CD4-positive, alpha-beta T cell (primary cell): ENCODE data around the gene GRID1. TPM values are rescaled to one million over a fixed set of nuclear protein-coding genes. Genes with fewer than 3 reads are reported as not detected.

Source experiments
- ATAC-seq: fragments of 200-7000 bp; cut with Tn5 transposase; one replicate; pipeline ENCODE4 v1.10.0; 2022; ENCODE audit warnings: mild to moderate bottlenecking; ENCODE audit not compliant: poor library complexity
- CTCF ChIA-PET: fragments of 350-600 bp; sonication (Branson Sonifier 250); formaldehyde crosslinking; loops from one replicate; lab custom pipeline; 2021; ENCODE audit warnings: antibody characterized with exemption, inconsistent platforms; lab: Charles Lee
- POLR2A ChIA-PET: fragments of 350-600 bp; sonication (Branson Sonifier 250); formaldehyde crosslinking; loops from one replicate; lab custom pipeline; 2021; ENCODE audit warnings: antibody characterized with exemption, inconsistent platforms; lab: Charles Lee
- DNase-seq, 14 experiments: peaks; one replicate each; pipeline ENCODE4 v3.0.0-alpha.2; 2013 to 2020; ENCODE audit warnings: mixed read lengths in 2 of 14
- H3K27ac ChIP-seq, 2 donors: one replicate each; pipeline versions ENCODE4 v1.5.1 to v1.7.0; 2013; ENCODE audit warnings: low read length in 2 of 2, low read depth in 1 of 2, mild to moderate bottlenecking in 1 of 2
- H3K27me3 ChIP-seq, 2 experiments: 1 replicate in 1 of 2; 2 replicates in 1 of 2; pipeline versions ENCODE4 v1.6.1 to v1.7.0; 2013; ENCODE audit warnings: low read length in 2 of 2, control low read depth in 1 of 2, mild to moderate bottlenecking in 1 of 2, moderate library complexity in 1 of 2; ENCODE audit not compliant: insufficient read depth in 2 of 2, control insufficient read depth in 1 of 2
- H3K36me3 ChIP-seq: one replicate; pipeline ENCODE4 v1.6.1; 2013; ENCODE audit warnings: low read length, control low read depth; ENCODE audit not compliant: insufficient read depth
- H3K4me1 ChIP-seq: one replicate; pipeline ENCODE4 v1.6.1; 2013; ENCODE audit warnings: low read length, control low read depth; ENCODE audit not compliant: insufficient read depth
- H3K4me3 ChIP-seq: one replicate; pipeline ENCODE4 v1.5.1; 2013; ENCODE audit warnings: mild to moderate bottlenecking, low read length, moderate library complexity
- H3K9me3 ChIP-seq, 2 experiments: 1 replicate in 1 of 2; 2 replicates in 1 of 2; pipeline versions ENCODE4 v1.6.1 to v1.7.0; 2013; ENCODE audit warnings: low read length in 2 of 2, mild to moderate bottlenecking in 2 of 2, control low read depth in 1 of 2, moderate library complexity in 1 of 2; ENCODE audit not compliant: control insufficient read depth in 1 of 2, insufficient read depth in 1 of 2
- H3K27ac Mint-ChIP-seq: one replicate; pipeline ENCODE4 v1.8.0; 2020; ENCODE audit warnings: mixed read lengths
- H3K27me3 Mint-ChIP-seq: one replicate; pipeline ENCODE4 v1.8.0; 2021; ENCODE audit warnings: mixed read lengths
- H3K36me3 Mint-ChIP-seq: one replicate; pipeline ENCODE4 v1.8.0; 2021; ENCODE audit warnings: low read depth, mixed read lengths
- H3K4me1 Mint-ChIP-seq: one replicate; pipeline ENCODE4 v1.8.0; 2021; ENCODE audit warnings: low read depth, mixed read lengths
- H3K4me3 Mint-ChIP-seq: one replicate; pipeline ENCODE4 v1.8.0; 2020; ENCODE audit warnings: mild to moderate bottlenecking, mixed read lengths
- H3K9me3 Mint-ChIP-seq: one replicate; pipeline ENCODE4 v1.8.0; 2020; ENCODE audit warnings: mixed read lengths
- intact Hi-C, 2 experiments: fragments of 100-400 bp; cut with DNase I in 1 of 2; cut with micrococcal nuclease in 1 of 2; formaldehyde crosslinking; loops; one replicate each; pipeline versions ENCODE4 v1.15.1 to v1.9.0; 2023 to 2025; cut with DNase I, micrococcal nuclease
- total RNA-seq, 174 experiments: library from RNA in 2 of 174; stranded (reverse) in 2 of 174; gene quantifications; one replicate each; pipeline ENCODE4 v1.2.3 and lab custom pipeline; 2021 to 2026
- TF ChIP-seq, protein P1 (sequence below): fragments of 200-600 bp; IDR thresholded peaks from one replicate; pipeline ENCODE4 v1.8.0; 2022; ENCODE audit warnings: antibody characterized with exemption, mild to moderate bottlenecking

The GRID1 gene
- total RNA-seq, 2 experiments from 2014 or later = not detected

DNA sequence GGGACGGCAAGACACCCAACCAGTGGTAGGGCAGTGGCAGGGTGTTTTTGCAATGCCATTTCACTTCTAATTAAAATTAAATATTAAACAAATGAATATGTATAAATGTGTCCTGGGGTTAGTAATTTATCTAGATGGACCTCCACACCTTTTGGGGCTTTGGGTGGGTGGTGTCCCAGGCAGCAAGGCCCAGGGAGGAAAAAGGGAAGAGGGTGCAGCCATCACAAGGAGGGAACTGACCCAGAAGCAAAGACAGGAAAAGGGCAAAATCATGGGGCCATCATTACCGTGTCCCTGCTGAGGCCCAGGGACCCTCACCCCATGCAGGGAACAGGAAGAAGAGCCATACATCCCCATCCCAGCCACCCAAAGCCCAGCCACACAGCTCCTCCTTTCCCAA lies 204.6 kb downstream of the GRID1 start:
- H3K27me3 Mint-ChIP-seq = no peaks in the 10 kb centered on the region
- Histone ChIP-seq H3K4me1 (no peaks in the 10 kb centered on the region), H3K27me3 (peaks cover 0 to 4% of the 10 kb centered on the region in 2 experiments), H3K36me3 (no peaks in the 10 kb centered on the region), H3K9me3 (no peaks in the 10 kb centered on the region), H3K27ac (no peak overlapping the region), H3K4me3 (no peak overlapping the region)
- no peaks in the 10 kb centered on the region for H3K36me3 Mint-ChIP-seq
- CTCF ChIA-PET = no interaction called here
- POLR2A ChIA-PET = no interaction called here
- no peak for ATAC-seq
- H3K27ac Mint-ChIP-seq = no peak overlapping the region
- H3K9me3 Mint-ChIP-seq = no peaks in the 10 kb centered on the region
- no peak overlapping the region for H3K4me3 Mint-ChIP-seq
- no peaks in the 10 kb centered on the region for H3K4me1 Mint-ChIP-seq
- intact Hi-C loops = no loop called here
- peak in 1 of 14 experiments; percentile 8 for DNase-seq
- TF ChIP-seq, protein P1, sequence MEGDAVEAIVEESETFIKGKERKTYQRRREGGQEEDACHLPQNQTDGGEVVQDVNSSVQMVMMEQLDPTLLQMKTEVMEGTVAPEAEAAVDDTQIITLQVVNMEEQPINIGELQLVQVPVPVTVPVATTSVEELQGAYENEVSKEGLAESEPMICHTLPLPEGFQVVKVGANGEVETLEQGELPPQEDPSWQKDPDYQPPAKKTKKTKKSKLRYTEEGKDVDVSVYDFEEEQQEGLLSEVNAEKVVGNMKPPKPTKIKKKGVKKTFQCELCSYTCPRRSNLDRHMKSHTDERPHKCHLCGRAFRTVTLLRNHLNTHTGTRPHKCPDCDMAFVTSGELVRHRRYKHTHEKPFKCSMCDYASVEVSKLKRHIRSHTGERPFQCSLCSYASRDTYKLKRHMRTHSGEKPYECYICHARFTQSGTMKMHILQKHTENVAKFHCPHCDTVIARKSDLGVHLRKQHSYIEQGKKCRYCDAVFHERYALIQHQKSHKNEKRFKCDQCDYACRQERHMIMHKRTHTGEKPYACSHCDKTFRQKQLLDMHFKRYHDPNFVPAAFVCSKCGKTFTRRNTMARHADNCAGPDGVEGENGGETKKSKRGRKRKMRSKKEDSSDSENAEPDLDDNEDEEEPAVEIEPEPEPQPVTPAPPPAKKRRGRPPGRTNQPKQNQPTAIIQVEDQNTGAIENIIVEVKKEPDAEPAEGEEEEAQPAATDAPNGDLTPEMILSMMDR = no peak

DNA sequence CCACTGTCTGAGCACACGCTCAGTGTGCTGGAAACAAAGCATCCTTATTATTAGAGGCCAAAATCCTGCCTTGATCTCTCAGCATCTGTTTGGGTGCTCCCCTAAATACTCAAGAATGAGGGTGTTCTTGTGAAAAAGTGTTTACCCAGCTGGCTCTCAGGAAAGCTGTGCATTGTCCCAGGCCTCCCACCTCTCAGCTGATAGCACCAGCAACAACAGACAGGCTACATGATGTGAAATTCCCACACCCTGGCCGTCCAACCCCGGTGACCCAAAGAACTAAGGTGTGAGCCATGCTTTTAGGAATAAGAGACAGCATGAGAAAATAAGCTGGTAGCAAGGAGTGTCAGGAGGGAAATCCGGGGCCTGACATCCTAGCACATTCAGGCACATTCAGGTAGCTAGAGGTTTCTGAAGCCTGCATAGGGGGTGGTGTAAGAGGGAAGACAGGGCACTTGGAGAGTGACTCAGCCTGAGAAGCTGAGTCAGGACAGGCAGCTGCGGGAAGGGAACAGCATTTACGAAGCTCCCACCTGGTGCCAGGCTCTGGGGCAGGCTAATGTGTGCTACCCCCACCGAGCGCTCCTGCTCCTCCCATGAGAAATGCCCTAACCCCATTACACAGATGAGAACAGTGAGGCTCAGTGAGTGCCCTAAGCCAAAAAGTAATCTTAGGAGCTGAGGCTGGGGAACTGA lies 205.6 kb downstream of the GRID1 start:
- Mint-ChIP-seq H3K36me3 (no peaks in the 10 kb centered on the region), H3K4me1 (no peaks in the 10 kb centered on the region), H3K9me3 (no peaks in the 10 kb centered on the region), H3K27ac (no peak overlapping the region), H3K4me3 (no peak overlapping the region), H3K27me3 (no peaks in the 10 kb centered on the region)
- ChIA-PET POLR2A (no interaction called here), CTCF (no interaction called here)
- ATAC-seq = no peak
- Histone ChIP-seq H3K36me3 (no peaks in the 10 kb centered on the region), H3K27ac (no peak overlapping the region), H3K27me3 (peaks cover 0 to 4% of the 10 kb centered on the region in 2 experiments), H3K4me3 (no peak overlapping the region), H3K9me3 (no peaks in the 10 kb centered on the region), H3K4me1 (no peaks in the 10 kb centered on the region)
- DNase-seq = peak in 1 of 14 experiments; percentile 8
- TF ChIP-seq, protein P1 = no peak
- intact Hi-C loops = no loop called here

DNA sequence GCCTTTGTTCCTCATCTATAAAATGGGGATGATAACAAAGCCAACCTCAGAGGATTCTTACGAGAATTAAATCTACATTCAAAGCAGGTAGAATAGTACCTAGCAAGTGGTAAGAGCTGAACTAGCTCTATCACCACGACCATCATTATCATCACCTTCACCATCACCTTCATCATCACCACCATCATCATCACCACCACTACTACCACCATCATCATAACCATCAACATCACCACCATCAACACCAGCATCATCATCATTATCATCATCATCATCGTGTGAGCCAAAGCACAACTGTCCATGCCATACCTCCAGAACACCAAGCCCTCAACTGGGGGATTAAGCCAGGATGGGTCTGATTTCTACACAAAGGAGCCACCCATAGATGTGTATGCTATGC lies 206.8 kb downstream of the GRID1 start:
- DNase-seq = no peak
- Histone ChIP-seq H3K4me3 (no peak overlapping the region), H3K36me3 (no peaks in the 10 kb centered on the region), H3K4me1 (no peaks in the 10 kb centered on the region), H3K27me3 (peaks cover 0 to 4% of the 10 kb centered on the region in 2 experiments), H3K27ac (no peak overlapping the region), H3K9me3 (no peaks in the 10 kb centered on the region)
- CTCF ChIA-PET = no interaction called here
- intact Hi-C loops = no loop called here
- no peaks in the 10 kb centered on the region for H3K4me1 Mint-ChIP-seq
- ATAC-seq = no peak
- no peak overlapping the region for H3K27ac Mint-ChIP-seq
- H3K9me3 Mint-ChIP-seq = no peaks in the 10 kb centered on the region
- no peaks in the 10 kb centered on the region for H3K36me3 Mint-ChIP-seq
- TF ChIP-seq, protein P1 = no peak
- no peaks in the 10 kb centered on the region for H3K27me3 Mint-ChIP-seq
- no peak overlapping the region for H3K4me3 Mint-ChIP-seq
- POLR2A ChIA-PET = no interaction called here
